GM04503 (cell line): ENCODE measurements around the gene ESF1.

Experiments
- DNase-seq: peaks from one replicate; pipeline ENCODE4 v3.0.0-alpha.2; 2012; ENCODE audit warnings: low read depth

ESF1 gene, protein sequence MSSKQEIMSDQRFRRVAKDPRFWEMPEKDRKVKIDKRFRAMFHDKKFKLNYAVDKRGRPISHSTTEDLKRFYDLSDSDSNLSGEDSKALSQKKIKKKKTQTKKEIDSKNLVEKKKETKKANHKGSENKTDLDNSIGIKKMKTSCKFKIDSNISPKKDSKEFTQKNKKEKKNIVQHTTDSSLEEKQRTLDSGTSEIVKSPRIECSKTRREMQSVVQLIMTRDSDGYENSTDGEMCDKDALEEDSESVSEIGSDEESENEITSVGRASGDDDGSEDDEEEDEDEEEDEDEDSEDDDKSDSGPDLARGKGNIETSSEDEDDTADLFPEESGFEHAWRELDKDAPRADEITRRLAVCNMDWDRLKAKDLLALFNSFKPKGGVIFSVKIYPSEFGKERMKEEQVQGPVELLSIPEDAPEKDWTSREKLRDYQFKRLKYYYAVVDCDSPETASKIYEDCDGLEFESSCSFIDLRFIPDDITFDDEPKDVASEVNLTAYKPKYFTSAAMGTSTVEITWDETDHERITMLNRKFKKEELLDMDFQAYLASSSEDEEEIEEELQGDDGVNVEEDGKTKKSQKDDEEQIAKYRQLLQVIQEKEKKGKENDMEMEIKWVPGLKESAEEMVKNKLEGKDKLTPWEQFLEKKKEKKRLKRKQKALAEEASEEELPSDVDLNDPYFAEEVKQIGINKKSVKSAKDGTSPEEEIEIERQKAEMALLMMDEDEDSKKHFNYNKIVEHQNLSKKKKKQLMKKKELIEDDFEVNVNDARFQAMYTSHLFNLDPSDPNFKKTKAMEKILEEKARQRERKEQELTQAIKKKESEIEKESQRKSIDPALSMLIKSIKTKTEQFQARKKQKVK

GRCh38 chr20:13784893-13785715, at the start of gene ESF1, which contains the start of gene NDUFAF5:
TSS of gene ESF1 (minus strand) at chr20:13784919. CDS start at chr20:13783140, 1,779 bp downstream.
TSS of gene NDUFAF5 (plus strand) at chr20:13785028. CDS start at chr20:13785069, 41 bp downstream.
- peak; percentile 84 for DNase-seq

DNA sequence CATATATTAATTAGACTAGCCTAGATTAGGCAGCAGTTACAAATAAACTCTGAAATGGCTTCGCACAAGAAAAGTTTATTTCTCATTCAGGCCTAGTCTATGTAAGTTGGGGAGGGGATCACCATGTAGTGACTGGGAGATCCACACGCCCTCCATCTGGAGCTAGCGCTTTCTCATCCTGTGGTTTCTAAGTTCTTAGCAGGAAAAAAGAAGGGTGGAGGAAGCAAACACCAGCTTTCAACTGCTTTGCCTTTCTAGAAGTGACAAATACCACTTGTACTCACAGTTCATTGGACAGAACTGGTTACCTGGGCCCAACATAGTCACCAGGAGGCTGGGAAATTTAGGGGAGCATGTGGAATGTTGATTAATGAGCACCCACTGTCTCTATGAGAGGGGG, 46.8 kb upstream of the ESF1 start:
- DNase-seq = no peak

- no peak for DNase-seq
Observed at GRCh38 chr20:13825465-13825864, 40.7 kb upstream of the ESF1 start.

DNA sequence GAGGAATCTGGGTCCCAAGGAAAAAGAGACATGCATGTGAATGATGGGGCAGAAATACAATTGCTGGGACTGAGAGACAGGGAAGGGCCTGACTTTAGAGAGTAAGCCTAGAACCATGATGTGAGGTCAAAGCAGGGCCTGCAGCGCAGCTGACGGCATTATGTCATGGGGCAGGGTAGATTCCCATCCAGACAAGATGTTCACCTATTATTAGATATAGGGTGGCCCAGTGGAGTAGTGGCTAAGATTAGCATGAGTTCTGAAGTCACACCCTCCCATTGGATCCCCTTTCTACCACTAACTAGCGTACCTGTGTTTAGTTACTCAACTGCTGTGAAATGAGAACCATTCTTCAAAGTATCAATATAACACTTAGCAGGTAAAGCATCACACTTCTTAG, 39.7 kb upstream of the ESF1 start:
- DNase-seq = no peak

DNA sequence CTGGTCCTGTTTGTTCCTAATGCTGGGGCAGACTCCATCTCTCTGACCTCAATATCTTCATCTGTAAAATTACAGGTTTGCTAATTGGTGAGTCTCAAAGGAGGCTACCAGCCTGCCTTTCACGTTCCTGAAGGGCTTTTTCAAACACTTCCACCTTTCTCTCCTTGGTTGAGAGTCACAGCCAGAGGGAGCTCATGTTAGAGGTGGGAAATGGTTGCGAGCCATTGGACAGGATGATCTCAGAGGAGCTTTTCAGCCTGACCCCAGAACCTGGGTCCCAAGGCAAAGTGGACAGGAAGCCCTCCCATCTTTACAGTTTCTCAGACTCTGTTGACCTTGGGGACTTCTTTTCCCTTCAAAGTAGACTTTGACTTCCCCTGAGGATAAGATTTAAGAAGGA, 37.7 kb upstream of the ESF1 start:
- DNase-seq = no peak

DNA sequence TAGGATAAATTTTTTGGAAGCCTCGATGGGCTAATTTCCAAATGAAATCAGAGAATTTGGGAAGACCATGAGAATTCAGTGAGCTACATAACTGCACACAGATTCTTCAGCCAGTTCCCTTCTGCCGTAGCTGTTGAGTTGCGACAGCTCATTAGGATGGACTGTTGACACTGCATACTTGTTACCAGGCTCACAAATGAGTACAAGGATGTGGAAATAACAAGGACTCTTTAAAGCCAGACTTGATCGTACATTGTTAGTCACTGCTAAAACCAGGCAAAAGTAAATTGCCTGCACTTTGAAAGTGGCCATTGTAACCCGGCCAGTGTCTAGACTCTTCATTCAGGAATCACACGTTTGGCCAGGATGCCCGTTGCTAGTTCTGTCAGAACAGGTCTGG, 37.2 kb upstream of the ESF1 start:
- peak; percentile 64 for DNase-seq

GRCh38 chr20:13819885-13820645, 35.3 kb upstream of the ESF1 start:
- peak; percentile 12 for DNase-seq

DNA sequence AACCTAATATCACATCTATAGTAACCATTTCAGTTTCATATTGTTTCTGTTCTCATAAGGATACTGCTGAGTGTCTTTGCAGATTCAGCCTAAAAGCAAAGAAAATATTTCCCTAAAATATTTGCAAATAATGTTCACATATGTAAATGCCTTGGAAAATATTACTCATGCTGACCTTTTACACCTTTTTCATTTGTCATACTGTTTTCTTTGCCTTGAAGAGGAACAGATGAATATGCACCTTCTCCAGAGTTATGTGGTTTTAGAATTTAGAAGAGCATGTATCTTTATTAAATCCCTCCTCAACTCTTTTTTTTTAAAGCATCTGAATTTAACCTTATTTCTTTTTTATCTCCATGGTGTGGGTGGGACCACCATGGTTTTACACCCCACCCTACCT, 32.6 kb upstream of the ESF1 start:
- DNase-seq = no peak

DNA sequence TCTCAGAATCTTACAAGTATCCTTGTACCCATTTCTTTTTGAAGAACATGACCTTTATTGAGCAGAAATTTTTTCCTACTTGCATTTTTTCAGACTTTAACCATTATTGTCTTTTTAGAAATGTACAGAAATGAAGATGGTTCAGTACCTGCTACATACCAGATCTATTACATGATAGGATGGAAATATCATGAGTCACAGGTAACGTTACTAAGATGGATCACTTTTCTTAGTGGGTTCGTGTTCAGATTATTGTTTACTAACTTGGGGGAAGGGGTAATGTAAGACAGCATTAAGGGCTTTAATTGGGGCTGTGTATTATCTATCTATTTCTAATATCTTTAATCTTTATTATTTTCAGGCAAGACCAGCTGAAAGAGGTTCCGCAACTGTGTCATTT, 32.0 kb upstream of the ESF1 start:
- no peak for DNase-seq

DNA sequence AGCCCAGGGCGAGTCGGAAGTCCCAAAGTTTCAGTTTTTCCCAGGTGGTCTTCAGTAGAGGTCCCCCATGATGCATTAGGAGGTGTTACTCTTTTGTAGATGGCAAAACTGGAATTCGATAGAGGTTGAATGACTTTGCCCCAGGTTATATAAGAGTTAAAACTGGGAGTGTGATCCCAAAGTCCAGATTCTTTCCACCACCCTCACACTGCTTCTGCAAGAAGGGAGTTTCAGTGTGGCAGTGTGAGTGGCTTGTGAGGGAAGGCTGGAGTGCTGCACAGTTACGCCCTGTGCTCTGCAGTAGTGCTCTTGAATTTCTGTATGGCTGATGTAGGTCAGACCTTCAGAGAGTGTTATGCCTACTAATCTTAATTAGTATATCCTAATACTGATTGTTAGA, 30.0 kb upstream of the ESF1 start:
- DNase-seq = no peak

- no peak for DNase-seq
Observed at GRCh38 chr20:13813910-13814309, 29.2 kb upstream of the ESF1 start.

DNA sequence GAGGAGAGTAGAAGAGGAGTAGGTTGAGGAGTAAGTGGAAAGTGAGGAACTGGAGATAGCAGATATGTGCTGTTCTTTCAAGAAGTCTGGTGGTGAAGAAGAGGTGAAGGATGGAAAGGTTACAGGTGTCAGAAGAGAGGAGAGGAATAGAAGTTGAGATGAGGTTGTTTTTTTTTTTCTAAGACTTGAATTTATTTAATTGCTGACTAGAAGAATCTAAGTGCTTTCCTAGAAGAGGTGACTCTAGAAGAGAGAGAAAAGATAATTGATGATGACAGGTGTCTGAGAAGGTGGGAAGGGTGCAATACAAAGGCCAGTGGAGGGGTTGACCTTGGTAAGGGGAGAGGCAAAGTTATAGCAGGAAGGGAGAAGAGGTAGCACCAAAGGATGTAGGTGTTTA, 25.7 kb upstream of the ESF1 start:
- no peak for DNase-seq

DNA sequence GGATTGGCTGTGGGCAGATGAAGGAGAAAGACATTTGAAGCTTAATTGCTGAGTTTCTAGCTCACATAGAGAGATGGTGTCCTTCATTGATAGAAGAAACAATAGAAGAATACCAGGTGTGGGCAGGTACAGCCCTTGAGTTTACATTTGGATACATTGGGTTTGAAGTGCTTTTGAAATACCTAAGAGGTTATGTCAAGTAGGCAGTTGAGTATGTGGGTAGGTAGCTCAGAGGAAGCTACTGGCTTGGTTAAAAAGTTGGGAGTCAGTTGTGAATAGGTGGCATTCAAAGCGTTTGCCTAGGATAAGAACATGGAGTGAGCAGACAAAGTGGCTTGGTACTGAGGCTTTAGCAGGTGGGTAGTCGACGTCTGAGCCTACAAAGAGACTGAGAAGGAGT, 25.1 kb upstream of the ESF1 start:
- DNase-seq = no peak

GRCh38 chr20:13809373-13809772, 24.7 kb upstream of the ESF1 start:
- no peak for DNase-seq

DNA sequence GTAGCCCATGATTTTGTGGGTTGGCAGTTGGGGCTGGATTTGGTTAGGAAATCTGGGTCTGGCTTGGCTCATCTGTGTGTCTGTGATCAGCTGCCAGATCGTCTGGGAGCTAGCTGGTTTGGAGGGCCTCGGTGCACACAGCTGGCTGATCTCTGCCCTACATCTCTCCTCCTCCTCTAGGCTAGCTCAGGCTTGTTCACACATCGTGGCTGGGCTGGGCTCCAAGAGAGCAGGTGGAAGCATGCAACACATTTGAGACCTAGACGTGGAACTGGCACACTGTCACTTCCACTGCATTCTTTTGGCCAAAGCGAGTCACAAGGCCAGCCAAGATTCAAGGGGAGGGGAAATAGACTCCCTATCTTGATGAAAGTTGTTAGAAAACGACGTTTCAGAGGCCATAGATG, 16.0 kb upstream of the ESF1 start:
- DNase-seq = peak; percentile 65

- DNase-seq = no peak
Observed at GRCh38 chr20:13799974-13800373, 15.3 kb upstream of the ESF1 start.

DNA sequence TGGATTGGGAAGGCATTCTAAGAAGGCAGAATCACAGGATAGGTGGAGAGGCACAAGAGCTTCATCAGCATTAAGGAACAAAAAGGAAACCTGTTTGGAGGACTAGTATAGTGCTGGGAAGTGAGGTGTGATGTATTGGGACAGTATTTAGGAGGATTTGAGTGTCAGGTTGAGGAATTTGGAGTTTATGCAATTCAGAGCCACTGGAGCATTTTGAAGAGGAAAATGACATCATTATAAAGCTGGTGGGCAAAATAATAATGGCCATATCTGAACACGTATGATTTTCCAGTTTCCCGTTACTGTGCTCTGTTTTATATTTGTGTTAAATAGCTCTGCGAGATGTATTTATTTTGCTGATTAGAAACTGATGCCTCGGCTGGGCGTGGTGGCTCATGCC, 14.3 kb upstream of the ESF1 start:
- DNase-seq = no peak

- DNase-seq = no peak
Observed at GRCh38 chr20:13794667-13795066, 9.9 kb upstream of the ESF1 start.

- no peak for DNase-seq
Observed at GRCh38 chr20:13793001-13793400, 8.3 kb upstream of the ESF1 start.

GRCh38 chr20:13791540-13792459, 7.1 kb upstream of the ESF1 start:
- no peak for DNase-seq
